Raji (cell line): ENCODE measurements around the gene ENTHD1.

Experiments
- POLR2A ChIP-seq: IDR thresholded peaks from 2 replicates; pipeline ENCODE4 v1.6.1; 2011; ENCODE audit warnings: low read depth, low read length, control low read depth; ENCODE audit not compliant: insufficient read depth

ENTHD1 gene

GRCh38 chr22:39712751-39713525 lies 180.6 kb downstream of the ENTHD1 start:
- TF ChIP-seq POLR2A: no peak

- no peak for TF ChIP-seq POLR2A
Observed at GRCh38 chr22:39712081-39712480, 181.5 kb downstream of the ENTHD1 start.

GRCh38 chr22:39710380-39711150 lies 183.0 kb downstream of the ENTHD1 start:
- no peak for TF ChIP-seq POLR2A

- no peak for TF ChIP-seq POLR2A
Observed at GRCh38 chr22:39707816-39708215, 185.7 kb downstream of the ENTHD1 start.

GRCh38 chr22:39707351-39707750 lies 186.2 kb downstream of the ENTHD1 start:
- no peak for TF ChIP-seq POLR2A

DNA sequence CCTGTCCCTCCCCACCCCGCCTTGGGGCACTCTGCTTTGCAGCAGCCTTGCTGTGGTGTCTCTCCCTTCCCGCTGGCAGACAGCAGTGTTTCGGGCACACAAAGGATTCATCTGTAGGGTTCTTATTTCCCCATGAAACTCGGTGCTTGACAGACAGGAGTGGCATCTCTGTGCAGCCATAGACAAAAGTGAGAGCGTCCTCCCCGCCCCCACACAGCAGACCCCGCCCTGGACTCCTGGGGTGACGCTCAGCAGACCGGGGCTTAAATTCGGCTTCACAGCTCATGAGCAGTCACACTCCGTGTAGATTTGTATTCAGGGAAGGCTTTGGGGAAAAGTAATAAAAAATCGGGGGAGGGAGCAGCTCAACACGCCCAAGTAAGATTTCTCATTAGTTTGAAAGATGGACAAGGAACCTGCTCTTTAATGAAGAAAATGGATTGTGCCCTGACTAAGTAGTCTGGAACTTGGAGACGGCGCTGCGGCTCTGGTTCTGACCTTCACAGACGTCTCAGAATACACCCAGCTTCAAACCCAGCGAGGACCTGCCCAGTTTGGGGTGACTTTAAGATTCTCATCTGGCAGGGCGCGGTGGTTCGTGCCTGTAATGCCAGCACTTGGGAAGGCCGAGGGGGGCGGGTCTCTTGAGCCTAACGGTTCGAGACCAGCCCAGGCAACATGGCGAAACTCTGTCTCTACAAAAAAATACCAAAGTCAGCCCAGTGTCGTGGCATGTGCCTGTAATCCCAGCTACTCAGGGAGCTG lies 187.0 kb downstream of the ENTHD1 start:
- no peak for TF ChIP-seq POLR2A

GRCh38 chr22:39705386-39705785 lies 188.2 kb downstream of the ENTHD1 start:
- no peak for TF ChIP-seq POLR2A

DNA sequence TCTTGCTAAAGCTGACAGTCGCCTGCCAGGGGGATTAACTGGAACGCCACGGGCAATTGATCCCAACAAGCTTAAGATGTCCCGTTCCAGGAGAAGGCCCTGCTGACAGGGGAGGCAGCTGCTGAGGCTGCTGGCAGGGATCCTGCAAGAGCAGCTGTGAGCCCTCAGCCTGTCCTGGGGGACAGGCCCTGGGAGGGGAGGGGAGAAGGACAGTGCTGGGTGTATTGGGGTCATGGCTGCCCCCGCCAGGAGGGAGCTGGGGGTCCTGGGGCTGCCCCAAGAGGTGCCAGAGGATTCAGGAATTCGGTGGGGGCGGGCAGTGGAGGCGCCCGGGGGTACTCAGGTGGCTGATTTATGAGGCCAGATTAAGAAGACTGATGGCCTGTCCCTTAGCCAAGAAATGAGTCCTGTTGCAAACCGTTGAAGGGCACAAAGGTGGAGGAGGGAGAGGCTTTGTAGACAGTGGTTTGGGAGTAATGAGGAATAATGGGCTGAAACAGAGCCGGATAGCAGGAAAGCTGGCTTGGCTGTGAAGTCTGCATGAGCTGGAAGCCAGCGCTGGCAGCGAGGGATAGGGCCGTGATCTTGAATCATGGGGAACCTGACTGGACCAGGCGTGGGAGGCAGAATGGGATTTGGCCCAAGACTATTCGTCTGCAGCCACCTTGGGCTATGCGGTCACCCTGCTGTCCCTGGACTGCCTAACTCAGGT lies 189.5 kb downstream of the ENTHD1 start:
- TF ChIP-seq POLR2A: no peak

GRCh38 chr22:39703091-39703490 lies 190.5 kb downstream of the ENTHD1 start:
- TF ChIP-seq POLR2A: no peak

GRCh38 chr22:39700565-39700964 lies 193.0 kb downstream of the ENTHD1 start:
- no peak for TF ChIP-seq POLR2A

- TF ChIP-seq POLR2A: no peak
Observed at GRCh38 chr22:39699631-39700360, 193.8 kb downstream of the ENTHD1 start.

DNA sequence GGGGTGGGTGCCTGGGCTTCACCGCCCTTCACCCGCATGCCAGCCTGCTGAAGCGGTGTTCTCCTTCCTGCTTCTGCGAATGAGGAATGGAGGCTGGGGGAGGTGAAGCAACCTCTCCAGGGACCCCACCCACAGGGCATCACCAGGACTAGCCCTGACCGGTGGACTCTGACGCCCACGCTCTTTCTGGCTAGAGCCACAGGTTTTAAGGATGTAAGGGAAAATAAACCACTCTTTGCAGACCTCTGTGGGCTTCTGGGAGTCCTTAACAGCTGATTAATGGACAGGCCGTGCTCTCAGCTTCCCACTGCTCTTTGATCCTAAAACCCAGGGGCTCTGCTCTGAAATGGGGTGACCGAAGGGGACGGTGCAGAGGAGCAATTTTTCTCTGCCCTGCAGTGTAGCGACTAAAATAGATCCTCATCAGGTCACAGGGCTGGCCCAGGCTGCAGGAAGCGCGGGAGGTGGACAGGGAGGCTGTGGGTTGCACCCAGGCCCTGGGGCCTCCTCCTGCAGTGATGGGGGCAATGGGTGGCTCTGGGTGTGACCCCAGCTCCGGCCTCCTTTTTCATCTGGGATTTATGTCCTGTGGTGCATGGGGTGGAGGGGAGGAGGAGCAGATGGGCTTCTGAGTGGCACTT lies 195.7 kb downstream of the ENTHD1 start:
- no peak for TF ChIP-seq POLR2A

GRCh38 chr22:39693943-39694500 lies 199.5 kb downstream of the ENTHD1 start:
- TF ChIP-seq POLR2A: no peak
